ENCODE data around the gene RAF1. TPM values are rescaled to one million over a fixed set of nuclear protein-coding genes. Genes with fewer than 3 reads are reported as not detected.
"Not testable (repeated sequence)": the region's sequence is repeated elsewhere in the genome, so short reads cannot be mapped to it uniquely, and the experiment has no call there.

Gene RAF1
- total and polyA plus RNA-seq, 3 experiments from 2014 or later = 73.1 to 90.9 (median 89.4) TPM

DNA sequence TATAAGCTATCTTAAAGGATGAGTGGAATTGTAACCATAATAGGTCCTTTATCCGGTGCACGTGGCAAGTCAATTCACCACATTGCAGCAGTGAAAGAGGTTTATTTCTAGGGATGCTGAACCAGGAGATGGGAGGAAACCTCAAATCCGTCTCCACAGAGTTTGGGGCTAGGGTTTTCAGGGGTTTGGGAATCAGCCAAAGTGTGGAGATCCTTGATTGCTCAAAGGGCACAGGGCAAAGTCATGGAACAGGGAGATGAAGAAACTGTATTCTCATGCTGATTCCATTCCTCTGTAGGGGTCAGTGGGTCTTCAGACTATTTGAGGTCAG is 7.2 kb upstream of the RAF1 start:
- peak overlapping the region in 1 of 7 donors; percentile 9 for H3K4me3 Mint-ChIP-seq
- Histone ChIP-seq H3K4me1 (ENCODE audit: insufficient read depth, low read length) (no peaks in the 10 kb centered on the region), H3K27ac (ENCODE audit: low read depth, low read length) (no peak overlapping the region), H3K4me3 (ENCODE audit: low read length) (no peak overlapping the region), H3K36me3 (ENCODE audit: insufficient read depth, low read length) (no peaks in the 10 kb centered on the region), H3K9me3 (ENCODE audit: low read length) (no peaks in the 10 kb centered on the region), H3K27me3 (ENCODE audit: insufficient read depth, low read length, poor library complexity, severe bottlenecking) (no peaks in the 10 kb centered on the region)
- H3K9me3 Mint-ChIP-seq = peaks cover 0 to 3% (median 0%) of the 10 kb centered on the region in 5 donors
- no peak for DNase-seq
- H3K4me1 Mint-ChIP-seq = no peaks in the 10 kb centered on the region
- ChIA-PET POLR2A (no interaction called here), CTCF (no interaction called here)
- H3K36me3 Mint-ChIP-seq = peaks cover 0 to 1% (median 0%) of the 10 kb centered on the region in 3 donors
- H3K27me3 Mint-ChIP-seq = no peaks in the 10 kb centered on the region
- H3K27ac Mint-ChIP-seq = no peak overlapping the region

DNA sequence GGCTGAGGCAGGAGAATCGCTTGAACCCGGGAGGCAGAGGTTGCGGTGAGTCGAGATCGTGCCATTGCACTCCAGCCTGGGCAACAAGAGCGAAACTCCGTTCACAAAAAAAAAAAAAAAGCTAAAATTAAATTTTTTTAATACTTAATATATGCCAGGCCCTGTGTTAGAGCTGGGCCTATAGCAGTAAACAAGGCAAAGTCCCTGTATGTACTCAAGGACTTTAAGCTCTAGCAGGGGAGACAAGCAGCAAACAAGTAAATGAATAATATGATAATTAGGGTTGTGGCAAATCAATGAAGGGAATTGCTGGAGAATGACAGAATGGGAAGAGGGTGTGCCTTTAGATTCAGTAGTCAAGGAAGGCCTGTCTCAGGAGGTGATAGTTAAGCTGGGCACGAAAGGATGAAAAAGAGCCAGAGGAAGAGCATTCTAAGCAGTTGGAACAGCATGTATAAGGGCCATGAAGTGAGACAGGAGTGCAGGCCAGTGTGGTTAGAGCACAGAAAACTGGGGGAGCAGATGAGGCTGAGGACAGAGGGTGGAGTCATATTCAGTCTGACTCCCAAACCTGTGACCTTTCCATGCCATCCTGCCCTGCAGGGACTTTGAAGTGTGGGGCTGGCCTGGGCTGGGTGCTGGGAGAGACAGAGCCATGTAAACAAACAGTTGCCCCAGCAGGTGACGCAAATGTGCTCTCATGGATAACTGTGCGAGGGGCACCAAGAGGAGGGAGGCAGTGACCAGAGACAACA is 6.6 kb upstream of the RAF1 start:
- peak overlapping the region in 1 of 8 donors; percentile 44 for H3K27ac Mint-ChIP-seq
- no peaks in the 10 kb centered on the region for H3K4me1 ChIP-seq (ENCODE audit: insufficient read depth, low read length)
- H3K36me3 ChIP-seq (ENCODE audit: insufficient read depth, low read length) = no peaks in the 10 kb centered on the region
- no peaks in the 10 kb centered on the region for H3K9me3 ChIP-seq (ENCODE audit: low read length)
- H3K4me3 ChIP-seq (ENCODE audit: low read length) = no peak overlapping the region
- no peak overlapping the region for H3K27ac ChIP-seq (ENCODE audit: low read depth, low read length)
- no peaks in the 10 kb centered on the region for H3K27me3 ChIP-seq (ENCODE audit: insufficient read depth, low read length, poor library complexity, severe bottlenecking)
- peak overlapping the region in 1 of 7 donors; percentile 9 for H3K4me3 Mint-ChIP-seq
- ChIA-PET CTCF (no interaction called here), POLR2A (no interaction called here)
- H3K9me3 Mint-ChIP-seq = peaks cover 0 to 1% (median 0%) of the 10 kb centered on the region in 5 donors
- no peaks in the 10 kb centered on the region for H3K27me3 Mint-ChIP-seq
- H3K4me1 Mint-ChIP-seq = no peaks in the 10 kb centered on the region
- peaks cover 0 to 1% (median 0%) of the 10 kb centered on the region in 3 donors for H3K36me3 Mint-ChIP-seq
- DNase-seq = no peak

- no peaks in the 10 kb centered on the region for H3K27me3 ChIP-seq (ENCODE audit: insufficient read depth, low read length, poor library complexity, severe bottlenecking)
- peak in 3 of 5 donors; percentile 14 to 57 (median 49) for DNase-seq
- peaks cover 32% of the 10 kb centered on the region for H3K4me1 ChIP-seq (ENCODE audit: insufficient read depth, low read length)
- H3K27ac ChIP-seq (ENCODE audit: low read depth, low read length) = peak overlapping the region; percentile 96
- H3K4me1 Mint-ChIP-seq = peaks cover 35 to 52% (median 48%) of the 10 kb centered on the region in 3 donors
- H3K4me3 ChIP-seq (ENCODE audit: low read length) = peak overlapping the region; percentile 99
- H3K9me3 Mint-ChIP-seq = no peaks in the 10 kb centered on the region
- ChIA-PET POLR2A (interaction anchor here (0.6 to 2.4 kb wide), 7 partner anchors 9 to 1988 kb away, joined by 3 to 8 read pairs (median 5); partner anchors contain the start of genes CCDC174, MKRN2, NUP210 and RPL32), CTCF (interaction anchor here (1.5 to 1.7 kb wide), 3 partner anchors 10 to 94 kb away, joined by 4 to 6 read pairs (median 4); no protein-coding TSS in a partner anchor)
- peak overlapping the region; percentile 93 to 100 (median 99) for H3K27ac Mint-ChIP-seq
- no peaks in the 10 kb centered on the region for H3K9me3 ChIP-seq (ENCODE audit: low read length)
- peaks cover 0 to 18% (median 4%) of the 10 kb centered on the region in 3 donors for H3K36me3 Mint-ChIP-seq
- H3K36me3 ChIP-seq (ENCODE audit: insufficient read depth, low read length) = no peaks in the 10 kb centered on the region
- H3K27me3 Mint-ChIP-seq = no peaks in the 10 kb centered on the region
- peak overlapping the region; percentile 93 to 100 (median 99) for H3K4me3 Mint-ChIP-seq
Observed at GRCh38 chr3:12663401-12663935, 449 bp downstream of the RAF1 start.

GRCh38 chr3:12662593-12663400 is 1.1 kb downstream of the RAF1 start:
- Mint-ChIP-seq H3K4me3 (peak overlapping the region; percentile 93 to 100 (median 99)), H3K36me3 (peaks cover 0 to 18% (median 4%) of the 10 kb centered on the region in 3 donors), H3K27me3 (no peaks in the 10 kb centered on the region), H3K4me1 (peaks cover 38 to 59% (median 55%) of the 10 kb centered on the region in 3 donors), H3K27ac (peak overlapping the region; percentile 92 to 99 (median 97)), H3K9me3 (no peaks in the 10 kb centered on the region)
- Histone ChIP-seq H3K36me3 (ENCODE audit: insufficient read depth, low read length) (no peaks in the 10 kb centered on the region), H3K4me3 (ENCODE audit: low read length) (peak overlapping the region; percentile 99), H3K27me3 (ENCODE audit: insufficient read depth, low read length, poor library complexity, severe bottlenecking) (no peaks in the 10 kb centered on the region), H3K27ac (ENCODE audit: low read depth, low read length) (peak overlapping the region; percentile 96), H3K4me1 (ENCODE audit: insufficient read depth, low read length) (peaks cover 35% of the 10 kb centered on the region), H3K9me3 (ENCODE audit: low read length) (no peaks in the 10 kb centered on the region)
- peak in 3 of 5 donors; percentile 23 to 53 (median 37) for DNase-seq
- ChIA-PET CTCF (interaction anchor here (1.1 to 1.7 kb wide), 4 partner anchors 9 to 179 kb away, joined by 3 to 6 read pairs (median 4); partner anchors contain the start of gene RPL32), POLR2A (interaction anchor here (0.7 to 2.4 kb wide), 5 partner anchors 106 to 1989 kb away, joined by 3 to 8 read pairs (median 5); partner anchors contain the start of genes CCDC174, MKRN2, NUP210 and RPL32)

- Mint-ChIP-seq H3K4me3 (peak overlapping the region; percentile 93 to 100 (median 99)), H3K36me3 (peaks cover 0 to 18% (median 4%) of the 10 kb centered on the region in 3 donors), H3K27me3 (no peaks in the 10 kb centered on the region), H3K27ac (peak overlapping the region; percentile 92 to 99 (median 97)), H3K9me3 (no peaks in the 10 kb centered on the region), H3K4me1 (peaks cover 41 to 64% (median 59%) of the 10 kb centered on the region in 3 donors)
- Histone ChIP-seq H3K36me3 (ENCODE audit: insufficient read depth, low read length) (no peaks in the 10 kb centered on the region), H3K4me1 (ENCODE audit: insufficient read depth, low read length) (peaks cover 42% of the 10 kb centered on the region), H3K9me3 (ENCODE audit: low read length) (no peaks in the 10 kb centered on the region), H3K27ac (ENCODE audit: low read depth, low read length) (peak overlapping the region; percentile 96), H3K4me3 (ENCODE audit: low read length) (peak overlapping the region; percentile 99), H3K27me3 (ENCODE audit: insufficient read depth, low read length, poor library complexity, severe bottlenecking) (no peaks in the 10 kb centered on the region)
- ChIA-PET POLR2A (no interaction called here), CTCF (interaction anchor here (1.1 kb wide), 1 partner anchor 180 kb away, joined by 3 read pairs; the partner anchor contains the start of gene RPL32)
- no peak for DNase-seq
Observed at GRCh38 chr3:12661926-12662592, 1.9 kb downstream of the RAF1 start.

DNA sequence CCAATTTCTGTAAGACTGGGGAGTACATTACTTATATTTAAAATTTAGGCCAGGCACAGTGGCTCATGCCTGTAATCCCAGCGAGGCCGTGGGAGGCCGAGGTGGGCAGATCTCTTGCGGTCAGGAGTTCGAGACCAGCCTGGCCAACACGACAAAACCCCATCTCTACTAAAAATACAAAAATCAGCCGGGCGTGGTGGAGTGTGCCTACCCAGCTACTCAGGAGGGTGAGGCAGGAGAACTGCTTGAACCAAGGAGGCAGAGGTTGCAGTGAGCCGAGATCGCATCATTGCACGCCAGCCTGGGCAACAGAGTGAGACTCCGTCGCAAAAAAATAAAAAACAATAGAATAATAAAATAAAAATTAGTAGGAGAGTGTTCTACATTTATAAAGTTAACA is 2.5 kb downstream of the RAF1 start:
- H3K27me3 Mint-ChIP-seq; H3K9me3 ChIP-seq (ENCODE audit: low read length); DNase-seq; H3K4me3 ChIP-seq (ENCODE audit: low read length); H3K9me3 Mint-ChIP-seq; CTCF ChIA-PET; POLR2A ChIA-PET; H3K27ac ChIP-seq (ENCODE audit: low read depth, low read length); H3K36me3 ChIP-seq (ENCODE audit: insufficient read depth, low read length); H3K27me3 ChIP-seq (ENCODE audit: insufficient read depth, low read length, poor library complexity, severe bottlenecking): not testable (repeated sequence)
- H3K4me1 Mint-ChIP-seq = peaks cover 47 to 71% (median 66%) of the 10 kb centered on the region in 3 donors
- peak overlapping the region in 4 of 7 donors; percentile 23 to 100 (median 42) for H3K4me3 Mint-ChIP-seq
- H3K36me3 Mint-ChIP-seq = peaks cover 0 to 18% (median 4%) of the 10 kb centered on the region in 3 donors
- peak overlapping the region in 2 of 8 donors; percentile 29 to 66 for H3K27ac Mint-ChIP-seq
- H3K4me1 ChIP-seq (ENCODE audit: insufficient read depth, low read length) = peaks cover 49% of the 10 kb centered on the region

DNA sequence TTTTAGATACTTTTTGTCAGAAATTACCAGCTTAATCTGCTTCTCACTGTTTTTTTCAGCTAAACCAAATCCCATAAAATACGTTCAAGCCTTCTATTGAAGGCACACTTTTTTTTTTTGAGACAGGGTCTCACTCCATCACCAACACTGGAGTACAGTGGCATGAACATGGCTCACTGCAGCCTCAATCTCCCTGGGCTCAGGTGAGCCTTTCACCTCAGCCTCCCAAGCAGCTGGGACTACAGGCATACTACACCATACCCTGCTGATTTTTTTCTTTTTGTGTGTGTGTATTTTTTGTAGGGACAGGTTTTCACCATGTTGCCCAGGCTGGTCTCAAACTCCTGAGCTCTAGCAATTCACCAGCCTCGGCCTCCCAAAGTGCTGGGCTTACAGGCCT is 3.7 kb downstream of the RAF1 start:
- no peaks in the 10 kb centered on the region for H3K9me3 Mint-ChIP-seq
- Histone ChIP-seq H3K4me3 (ENCODE audit: low read length) (no peak overlapping the region), H3K27me3 (ENCODE audit: insufficient read depth, low read length, poor library complexity, severe bottlenecking) (no peaks in the 10 kb centered on the region), H3K27ac (ENCODE audit: low read depth, low read length) (no peak overlapping the region), H3K9me3 (ENCODE audit: low read length) (no peaks in the 10 kb centered on the region), H3K4me1 (ENCODE audit: insufficient read depth, low read length) (peaks cover 60% of the 10 kb centered on the region), H3K36me3 (ENCODE audit: insufficient read depth, low read length) (peaks cover 4% of the 10 kb centered on the region)
- H3K27me3 Mint-ChIP-seq = no peaks in the 10 kb centered on the region
- ChIA-PET CTCF (no interaction called here), POLR2A (no interaction called here)
- peaks cover 0 to 23% (median 4%) of the 10 kb centered on the region in 3 donors for H3K36me3 Mint-ChIP-seq
- no peak for DNase-seq
- peak overlapping the region in 4 of 7 donors; percentile 16 to 35 (median 28) for H3K4me3 Mint-ChIP-seq
- peak overlapping the region in 2 of 8 donors; percentile 17 to 31 for H3K27ac Mint-ChIP-seq
- H3K4me1 Mint-ChIP-seq = peaks cover 57 to 82% (median 78%) of the 10 kb centered on the region in 3 donors
